22Rv1 (cell line): Measurements from ENCODE around the gene NCK2.

Experiments
- CTCF ChIP-seq: fragments of 450-650 bp; IDR thresholded peaks from 2 replicates; pipeline ENCODE4 v1.5.1; 2017; ENCODE audit warnings: mild to moderate bottlenecking
- ZFX ChIP-seq: fragments of 450-650 bp; IDR thresholded peaks from 2 replicates; pipeline ENCODE4 v1.6.1; 2017; ENCODE audit warnings: antibody characterized with exemption, borderline replicate concordance

DNA sequence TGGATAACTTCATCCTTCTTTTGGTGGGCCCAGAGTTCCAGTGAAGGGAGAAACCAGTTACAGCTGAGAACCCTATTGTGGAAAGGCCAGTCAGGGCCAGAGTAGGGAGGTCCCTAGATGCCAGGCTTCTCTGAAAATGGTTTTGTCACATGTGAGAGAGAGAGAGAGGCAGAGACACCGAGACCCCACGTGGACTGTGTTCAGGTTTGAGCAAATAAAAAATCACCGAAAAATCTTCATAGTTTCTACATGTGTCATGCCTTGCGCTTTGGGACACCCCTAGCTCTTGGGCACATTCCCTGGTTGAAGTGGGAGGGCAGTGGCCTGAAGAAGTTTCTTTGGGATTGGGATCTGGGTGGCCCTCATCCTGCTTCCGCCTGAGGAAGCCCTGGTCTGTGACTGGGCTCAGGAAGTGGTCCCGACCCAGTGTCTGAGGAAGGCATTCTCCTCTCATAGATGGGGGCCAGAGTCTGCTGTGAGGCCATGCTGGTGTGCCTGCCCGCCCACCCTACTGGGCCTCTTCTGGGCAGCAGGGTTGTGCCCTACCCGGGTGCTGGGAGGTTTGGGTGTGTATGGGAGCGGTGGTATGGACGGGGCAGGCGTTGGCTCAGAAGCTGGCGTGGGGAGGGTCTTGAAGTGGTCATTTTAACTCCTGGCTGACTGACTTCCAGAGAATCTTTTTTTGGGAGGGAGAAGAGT is 16.1 kb downstream of the NCK2 start:
- TF ChIP-seq CTCF = no peak
- TF ChIP-seq ZFX = no peak
